ENCODE data around the gene PBX3.

The PBX3 gene

GRCh38 chr9:125747053-125747764, at the start of gene PBX3:
Gene PBX3 (plus strand): TSS chr9:125747373.
- DNase-seq: peak; percentile 66

GRCh38 chr9:125699870-125700269, 47.3 kb upstream of the PBX3 start:
- DNase-seq: no peak

GRCh38 chr9:125700791-125701190, 46.4 kb upstream of the PBX3 start:
- DNase-seq: peak; percentile 35

GRCh38 chr9:125701351-125701750, 45.8 kb upstream of the PBX3 start:
- peak; percentile 79 for DNase-seq

GRCh38 chr9:125703662-125704061, 43.5 kb upstream of the PBX3 start:
- no peak for DNase-seq

- DNase-seq: no peak
These were observed 41.3 kb upstream of the PBX3 start for GRCh38 chr9:125705893-125706292.

GRCh38 chr9:125706651-125707471, 40.3 kb upstream of the PBX3 start, which contains the start of gene MAPKAP1:
Gene MAPKAP1 (minus strand): TSS chr9:125707208. CDS start chr9:125672574, 34,634 bp downstream.
- DNase-seq: peak; percentile 96

GRCh38 chr9:125707472-125707804, 39.7 kb upstream of the PBX3 start:
- DNase-seq: no peak

GRCh38 chr9:125726456-125727132, 20.6 kb upstream of the PBX3 start:
- DNase-seq: no peak

- DNase-seq: no peak
These were observed 17.0 kb upstream of the PBX3 start for GRCh38 chr9:125730168-125730567.

GRCh38 chr9:125732562-125732961, 14.6 kb upstream of the PBX3 start:
- peak; percentile 9 for DNase-seq

GRCh38 chr9:125739436-125739835, 7.7 kb upstream of the PBX3 start:
- DNase-seq: peak; percentile 53

- no peak for DNase-seq
These were observed 4.5 kb upstream of the PBX3 start for GRCh38 chr9:125742657-125743056.

GRCh38 chr9:125743682-125744428, 3.3 kb upstream of the PBX3 start:
- peak; percentile 53 for DNase-seq

GRCh38 chr9:125744616-125745015, 2.6 kb upstream of the PBX3 start:
- DNase-seq: peak; percentile 93

GRCh38 chr9:125745018-125745417, 2.2 kb upstream of the PBX3 start:
- peak; percentile 14 for DNase-seq

- DNase-seq: no peak
These were observed 1.5 kb upstream of the PBX3 start for GRCh38 chr9:125745682-125746016.

- DNase-seq: peak; percentile 96
These were observed 978 bp upstream of the PBX3 start for GRCh38 chr9:125746017-125746773.

GRCh38 chr9:125746774-125747052, 460 bp upstream of the PBX3 start:
- DNase-seq: no peak

- DNase-seq: peak; percentile 38
These were observed 732 bp downstream of the PBX3 start for GRCh38 chr9:125747765-125748445.

- no peak for DNase-seq
These were observed 1.4 kb downstream of the PBX3 start for GRCh38 chr9:125748446-125749099.

Measured in fibroblast of skin of right biceps (primary cell).